NCI-H146 treated with DMSO at 0.1 percent for 48 hours (cell line): ENCODE data around the gene PCDHA5.
"Not testable (repeated sequence)": the region's sequence is repeated elsewhere in the genome, so short reads cannot be mapped to it uniquely, and the experiment has no call there.

ENCODE experiments used
- DNase-seq: peaks from one replicate; lab custom pipeline; 2025; ENCODE audit not compliant: unreplicated experiment; lab: John Stamatoyannopoulos, UW

Gene PCDHA5

GRCh38 chr5:140822969-140823368 is 1.6 kb downstream of the PCDHA5 start:
- DNase-seq = not testable (repeated sequence)

GRCh38 chr5:140823475-140823874 is 2.1 kb downstream of the PCDHA5 start:
- no peak for DNase-seq

- no peak for DNase-seq
Measured at GRCh38 chr5:140827704-140828361, 6.4 kb downstream of the PCDHA5 start, which contains the start of gene PCDHA6. Gene PCDHA6 (plus strand): TSS chr5:140827960. CDS start chr5:140828092, 132 bp downstream.

GRCh38 chr5:140828362-140828737 is 6.9 kb downstream of the PCDHA5 start:
- DNase-seq = no peak

GRCh38 chr5:140829511-140830501 is 8.4 kb downstream of the PCDHA5 start:
- not testable (repeated sequence) for DNase-seq

DNA sequence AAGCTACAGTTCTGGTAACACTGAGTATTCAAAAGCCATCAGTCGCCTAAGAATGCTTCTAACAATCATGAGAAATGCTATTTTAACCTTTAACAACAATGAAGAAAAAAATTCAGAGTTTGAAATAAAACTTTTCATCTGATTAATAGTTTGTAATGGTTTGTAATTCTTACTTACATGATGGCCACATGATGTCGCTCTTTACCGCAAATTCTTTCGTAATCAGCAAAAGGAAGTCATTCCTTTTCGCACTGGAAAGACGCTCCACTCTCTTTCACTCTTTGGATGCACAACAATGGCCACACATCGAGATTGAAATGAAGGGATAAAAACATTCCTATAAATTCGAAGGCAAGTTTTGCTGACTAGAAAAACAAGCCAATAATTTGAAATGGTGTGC is 12.6 kb downstream of the PCDHA5 start, which contains the start of gene PCDHA7:
PCDHA7 (plus strand) TSS at position 277 of the 400 bp plus-strand sequence; CDS start at position 392, 115 bp downstream.
- DNase-seq = no peak

DNA sequence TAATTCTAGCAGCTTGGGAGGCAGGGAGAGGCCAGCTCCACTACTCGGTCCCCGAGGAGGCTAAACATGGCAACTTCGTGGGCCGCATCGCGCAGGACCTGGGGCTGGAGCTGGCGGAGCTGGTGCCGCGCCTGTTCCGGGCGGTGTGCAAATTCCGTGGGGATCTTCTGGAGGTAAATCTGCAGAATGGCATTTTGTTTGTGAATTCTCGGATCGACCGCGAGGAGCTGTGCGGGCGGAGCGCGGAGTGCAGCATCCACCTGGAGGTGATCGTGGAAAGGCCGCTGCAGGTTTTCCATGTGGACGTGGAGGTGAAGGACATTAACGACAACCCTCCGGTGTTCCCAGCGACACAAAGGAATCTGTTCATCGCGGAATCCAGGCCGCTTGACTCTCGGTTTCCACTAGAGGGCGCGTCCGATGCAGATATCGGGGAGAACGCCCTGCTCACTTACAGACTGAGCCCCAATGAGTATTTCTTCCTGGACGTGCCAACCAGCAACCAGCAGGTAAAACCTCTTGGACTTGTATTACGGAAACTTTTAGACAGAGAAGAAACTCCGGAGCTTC is 13.1 kb downstream of the PCDHA5 start:
- DNase-seq = not testable (repeated sequence)

- no peak for DNase-seq
Measured at GRCh38 chr5:140835622-140836510, 14.5 kb downstream of the PCDHA5 start.

GRCh38 chr5:140840978-140841962 is 19.9 kb downstream of the PCDHA5 start, which contains the start of gene PCDHA8:
Gene PCDHA8 (plus strand): TSS chr5:140841187. CDS start chr5:140841322, 135 bp downstream.
- no peak for DNase-seq

DNA sequence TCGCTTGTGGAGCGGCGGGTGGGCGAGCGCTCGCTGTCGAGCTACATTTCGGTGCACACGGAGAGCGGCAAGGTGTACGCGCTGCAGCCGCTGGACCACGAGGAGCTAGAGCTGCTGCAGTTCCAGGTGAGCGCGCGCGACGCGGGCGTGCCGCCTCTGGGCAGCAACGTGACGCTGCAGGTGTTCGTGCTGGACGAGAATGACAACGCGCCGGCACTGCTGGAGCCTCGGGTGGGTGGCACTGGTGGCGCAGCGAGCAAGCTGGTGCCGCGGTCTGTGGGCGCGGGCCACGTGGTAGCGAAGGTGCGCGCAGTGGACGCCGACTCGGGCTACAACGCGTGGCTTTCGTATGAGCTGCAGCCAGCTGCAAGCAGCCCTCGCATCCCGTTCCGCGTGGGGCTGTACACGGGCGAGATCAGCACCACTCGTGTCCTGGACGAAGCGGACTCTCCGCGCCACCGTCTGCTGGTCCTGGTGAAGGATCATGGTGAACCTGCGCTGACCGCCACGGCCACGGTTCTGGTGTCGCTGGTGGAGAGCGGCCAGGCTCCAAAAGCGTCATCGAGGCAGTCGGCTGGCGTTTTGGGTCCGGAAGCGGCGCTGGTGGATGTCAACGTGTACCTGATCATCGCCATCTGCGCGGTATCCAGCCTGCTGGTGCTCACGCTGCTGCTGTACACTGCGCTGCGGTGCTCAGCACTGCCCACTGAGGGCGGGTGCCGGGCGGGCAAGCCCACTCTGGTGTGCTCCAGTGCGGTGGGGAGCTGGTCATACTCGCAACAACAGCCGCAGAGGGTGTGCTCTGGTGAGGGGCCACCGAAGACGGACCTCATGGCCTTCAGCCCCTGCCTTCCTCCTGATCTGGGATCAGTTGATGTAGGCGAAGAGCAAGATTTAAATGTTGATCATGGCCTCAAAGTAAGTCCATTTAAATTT is 21.7 kb downstream of the PCDHA5 start:
- DNase-seq = no peak

DNA sequence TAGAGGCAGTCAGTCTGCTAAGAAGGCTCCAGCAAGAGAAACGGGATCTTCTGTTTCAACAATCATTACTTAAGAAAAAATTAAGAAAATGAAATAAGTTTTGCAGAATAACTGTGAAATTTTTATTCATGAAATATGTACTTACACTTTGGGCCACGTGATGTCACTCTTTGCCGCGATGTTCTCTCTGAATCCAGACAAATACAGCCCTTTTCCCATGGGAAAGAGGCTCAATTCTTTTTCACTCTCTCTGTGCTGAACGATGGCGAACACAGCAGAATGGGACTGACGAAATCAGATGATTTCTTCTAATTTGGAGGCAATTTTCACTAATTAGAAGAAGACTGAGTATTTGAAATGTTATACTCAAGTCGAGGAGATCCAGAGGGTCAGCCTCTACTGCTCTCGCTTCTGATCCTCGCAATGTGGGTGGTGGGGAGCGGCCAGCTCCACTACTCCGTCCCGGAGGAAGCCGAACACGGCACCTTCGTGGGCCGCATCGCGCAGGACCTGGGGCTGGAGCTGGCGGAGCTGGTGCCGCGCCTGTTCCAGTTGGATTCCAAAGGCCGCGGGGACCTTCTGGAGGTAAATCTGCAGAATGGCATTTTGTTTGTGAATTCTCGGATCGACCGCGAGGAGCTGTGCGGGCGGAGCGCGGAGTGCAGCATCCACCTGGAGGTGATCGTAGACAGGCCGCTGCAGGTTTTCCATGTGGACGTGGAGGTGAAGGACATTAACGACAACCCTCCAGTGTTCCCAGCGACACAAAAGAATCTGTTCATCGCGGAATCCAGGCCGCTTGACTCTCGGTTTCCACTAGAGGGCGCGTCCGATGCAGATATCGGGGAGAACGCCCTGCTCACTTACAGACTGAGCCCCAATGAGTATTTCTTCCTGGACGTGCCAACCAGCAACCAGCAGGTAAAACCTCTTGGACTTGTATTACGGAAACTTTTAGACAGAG is 27.0 kb downstream of the PCDHA5 start, which contains the start of gene PCDHA9:
PCDHA9 (plus strand) TSS at position 244 of the 964 bp plus-strand sequence; CDS start at position 358, 114 bp downstream.
- DNase-seq = not testable (repeated sequence)

- not testable (repeated sequence) for DNase-seq
Measured at GRCh38 chr5:140849831-140850634, 28.6 kb downstream of the PCDHA5 start.

GRCh38 chr5:140855772-140856674 is 34.6 kb downstream of the PCDHA5 start, which contains the start of gene PCDHA10:
Gene PCDHA10 (plus strand): TSS chr5:140855897. CDS start chr5:140856049, 152 bp downstream.
- DNase-seq = no peak

DNA sequence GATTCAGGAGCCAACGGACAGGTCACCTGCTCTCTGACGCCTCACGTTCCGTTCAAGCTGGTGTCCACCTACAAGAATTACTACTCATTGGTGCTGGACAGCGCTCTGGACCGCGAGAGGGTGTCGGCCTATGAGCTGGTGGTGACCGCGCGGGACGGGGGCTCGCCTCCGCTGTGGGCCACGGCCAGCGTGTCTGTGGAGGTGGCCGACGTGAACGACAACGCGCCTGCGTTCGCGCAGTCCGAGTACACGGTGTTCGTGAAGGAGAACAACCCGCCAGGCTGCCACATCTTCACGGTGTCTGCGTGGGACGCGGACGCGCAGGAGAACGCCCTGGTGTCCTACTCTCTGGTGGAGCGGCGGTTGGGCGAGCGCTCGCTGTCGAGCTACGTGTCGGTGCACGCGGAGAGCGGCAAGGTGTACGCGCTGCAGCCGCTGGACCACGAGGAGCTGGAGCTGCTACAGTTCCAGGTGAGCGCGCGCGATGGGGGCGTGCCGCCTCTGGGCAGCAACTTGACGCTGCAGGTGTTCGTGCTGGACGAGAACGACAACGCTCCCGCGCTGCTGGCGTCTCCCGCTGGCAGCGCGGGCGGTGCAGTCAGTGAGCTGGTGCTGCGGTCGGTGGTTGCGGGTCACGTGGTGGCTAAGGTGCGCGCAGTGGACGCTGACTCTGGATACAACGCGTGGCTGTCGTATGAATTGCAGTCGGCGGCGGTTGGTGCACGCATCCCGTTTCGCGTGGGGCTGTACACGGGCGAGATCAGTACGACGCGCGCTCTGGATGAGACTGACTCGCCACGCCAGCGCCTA is 36.0 kb downstream of the PCDHA5 start:
- DNase-seq = no peak
